ENCODE data around the gene ETV6.

ETV6 gene

GRCh38 chr12:11786638-11787365, 137.3 kb downstream of the ETV6 start:
- Histone ChIP-seq H3K9me3 (ENCODE audit: insufficient read depth, low read depth, low read length) (no peaks in the 10 kb centered on the region), H3K9me2 (replicated peaks; ENCODE audit: low read depth, low read length) (no peaks in the 10 kb centered on the region), H3K9ac (ENCODE audit: low read depth, low read length, poor library complexity, severe bottlenecking) (no peak overlapping the region), H3K4me3 (ENCODE audit: low read length, poor library complexity, severe bottlenecking) (no peak overlapping the region), H4K20me1 (ENCODE audit: insufficient read depth, low read length, poor library complexity, severe bottlenecking) (peaks cover 7% of the 10 kb centered on the region), H3K79me2 (ENCODE audit: insufficient read depth, low read length) (peaks cover 99% of the 10 kb centered on the region), H3K27me3 (ENCODE audit: insufficient read depth, low read length, poor library complexity, severe bottlenecking) (no peaks in the 10 kb centered on the region), H3F3A (ENCODE audit: low read depth) (no peaks in the 10 kb centered on the region), H3K36me3 (ENCODE audit: insufficient read depth, low read length) (peaks cover 18% of the 10 kb centered on the region), H3K4me2 (ENCODE audit: low read depth, low read length, poor library complexity, severe bottlenecking) (no peak overlapping the region), H3K4me1 (ENCODE audit: insufficient read depth, low read length, poor library complexity, severe bottlenecking) (peaks cover 20% of the 10 kb centered on the region), H2AFZ (ENCODE audit: low read length) (no peak overlapping the region)
- TF ChIP-seq EZH2phosphoT487 (IDR thresholded peaks at IDR 0.05; ENCODE audit: borderline replicate concordance) = no peak
- TF ChIP-seq CTCF (conservative IDR thresholded peaks at IDR 0.05; ENCODE audit: low read length) = no peak

- Histone ChIP-seq H3K36me3 (ENCODE audit: insufficient read depth, low read length) (peaks cover 20% of the 10 kb centered on the region), H3K4me2 (ENCODE audit: low read depth, low read length, poor library complexity, severe bottlenecking) (peak overlapping the region; percentile 55)
- TF ChIP-seq EZH2phosphoT487 (IDR thresholded peaks at IDR 0.05; ENCODE audit: borderline replicate concordance) (no peak), CTCF (conservative IDR thresholded peaks at IDR 0.05; ENCODE audit: low read length) (no peak)
Observed at GRCh38 chr12:11787437-11787836, 138.0 kb downstream of the ETV6 start.

GRCh38 chr12:11787933-11788849, 138.7 kb downstream of the ETV6 start:
- peak overlapping the region; percentile 55 for H3K4me2 ChIP-seq (ENCODE audit: low read depth, low read length, poor library complexity, severe bottlenecking)
- peaks cover 24% of the 10 kb centered on the region for H3K4me1 ChIP-seq (ENCODE audit: insufficient read depth, low read length, poor library complexity, severe bottlenecking)
- H4K20me1 ChIP-seq (ENCODE audit: insufficient read depth, low read length, poor library complexity, severe bottlenecking) = no peaks in the 10 kb centered on the region
- H3K36me3 ChIP-seq (ENCODE audit: insufficient read depth, low read length) = peaks cover 20% of the 10 kb centered on the region
- H3F3A ChIP-seq (ENCODE audit: low read depth) = no peaks in the 10 kb centered on the region
- no peak overlapping the region for H2AFZ ChIP-seq (ENCODE audit: low read length)
- H3K9me3 ChIP-seq (ENCODE audit: insufficient read depth, low read depth, low read length) = no peaks in the 10 kb centered on the region
- H3K27me3 ChIP-seq (ENCODE audit: insufficient read depth, low read length, poor library complexity, severe bottlenecking) = no peaks in the 10 kb centered on the region
- no peak overlapping the region for H3K4me3 ChIP-seq (ENCODE audit: low read length, poor library complexity, severe bottlenecking)
- peak overlapping the region; percentile 28 for H3K9ac ChIP-seq (ENCODE audit: low read depth, low read length, poor library complexity, severe bottlenecking)
- H3K79me2 ChIP-seq (ENCODE audit: insufficient read depth, low read length) = peaks cover 99% of the 10 kb centered on the region
- no peaks in the 10 kb centered on the region for H3K9me2 ChIP-seq (replicated peaks; ENCODE audit: low read depth, low read length)
- TF ChIP-seq CTCF (conservative IDR thresholded peaks at IDR 0.05; ENCODE audit: low read length) (no peak), EZH2phosphoT487 (IDR thresholded peaks at IDR 0.05; ENCODE audit: borderline replicate concordance) (no peak)

More at GRCh38 chr12:11787437-11787836, 138.0 kb downstream of the ETV6 start:
- no peak overlapping the region for H3K4me3 ChIP-seq (ENCODE audit: low read length, poor library complexity, severe bottlenecking)
- H3K9me3 ChIP-seq (ENCODE audit: insufficient read depth, low read depth, low read length) = no peaks in the 10 kb centered on the region
- H3K9ac ChIP-seq (ENCODE audit: low read depth, low read length, poor library complexity, severe bottlenecking) = no peak overlapping the region
- no peaks in the 10 kb centered on the region for H3K9me2 ChIP-seq (replicated peaks; ENCODE audit: low read depth, low read length)
- H2AFZ ChIP-seq (ENCODE audit: low read length) = no peak overlapping the region
- peaks cover 20% of the 10 kb centered on the region for H3K4me1 ChIP-seq (ENCODE audit: insufficient read depth, low read length, poor library complexity, severe bottlenecking)
- peaks cover 99% of the 10 kb centered on the region for H3K79me2 ChIP-seq (ENCODE audit: insufficient read depth, low read length)
- no peaks in the 10 kb centered on the region for H3F3A ChIP-seq (ENCODE audit: low read depth)
- H4K20me1 ChIP-seq (ENCODE audit: insufficient read depth, low read length, poor library complexity, severe bottlenecking) = peaks cover 5% of the 10 kb centered on the region
- no peaks in the 10 kb centered on the region for H3K27me3 ChIP-seq (ENCODE audit: insufficient read depth, low read length, poor library complexity, severe bottlenecking)
